HEK293T (cell line): Measurements from ENCODE around the gene CAPS.

Experiments
- ARNT ChIP-seq: fragments of 450-650 bp; IDR thresholded peaks from 2 replicates; pipeline ENCODE4 v1.6.1; 2017; ENCODE audit warnings: mild to moderate bottlenecking
- BHLHE40 ChIP-seq: fragments of 450-650 bp; IDR thresholded peaks from 2 replicates; pipeline ENCODE4 v1.6.1; 2016; ENCODE audit warnings: mild to moderate bottlenecking, moderate library complexity, borderline replicate concordance
- FOXM1 ChIP-seq: fragments of 450-650 bp; IDR thresholded peaks from 2 replicates; pipeline ENCODE4 v1.6.1; 2017; ENCODE audit warnings: mild to moderate bottlenecking, borderline replicate concordance

DNA sequence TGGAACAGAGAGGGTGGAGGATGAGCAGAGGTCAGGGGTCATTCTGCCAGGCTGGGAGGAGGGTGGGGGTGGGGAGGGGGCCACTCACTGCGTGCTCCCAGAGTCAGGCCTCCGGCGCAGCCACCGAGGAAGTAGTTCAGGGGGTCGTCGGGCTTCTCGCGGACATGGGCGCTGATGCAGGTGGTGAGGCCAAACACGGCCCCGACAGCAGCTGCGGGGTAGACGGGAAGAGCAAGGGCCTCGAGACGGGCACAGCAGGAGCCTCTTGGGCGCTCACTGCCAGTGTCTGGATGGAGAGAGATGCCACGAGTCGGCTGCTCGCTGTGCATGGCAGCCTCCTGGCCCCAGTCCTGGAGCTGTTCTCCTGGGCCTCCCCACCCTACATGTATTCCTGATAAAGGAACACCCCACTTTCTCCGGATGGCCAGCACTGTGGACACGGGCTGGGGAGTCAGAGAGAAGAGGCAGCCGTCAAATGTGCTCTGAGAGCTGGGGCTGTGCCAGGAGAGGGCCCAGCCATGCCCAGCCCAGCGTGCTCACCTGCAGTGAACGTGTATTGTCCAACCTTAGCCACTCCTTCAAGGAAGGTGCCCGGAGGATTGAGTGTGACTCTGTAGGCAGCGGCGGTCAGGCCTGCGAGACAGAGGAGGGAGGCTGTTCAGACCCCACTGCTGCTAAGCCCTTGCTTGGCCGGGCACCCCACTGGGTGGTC is 17.5 kb upstream of the CAPS start:
- no peak for TF ChIP-seq FOXM1
- TF ChIP-seq BHLHE40 = no peak
- no peak for TF ChIP-seq ARNT
